Heart left ventricle (tissue), 16 donors: Measurements from ENCODE around the gene SIX5. TPM values are rescaled to one million over a fixed set of nuclear protein-coding genes. Genes with fewer than 3 reads are reported as not detected.

Experiments used
- ATAC-seq, 4 donors: fragments of 200-7000 bp; cut with Tn5 transposase; one replicate each; pipeline ENCODE4 v1.9.1; 2020 to 2022; ENCODE audit warnings: moderate library complexity in 4 of 4, mild to moderate bottlenecking in 3 of 4, moderate number of reproducible peaks in 1 of 4
- DNase-seq, 5 donors: peaks; one replicate each; pipeline ENCODE4 v3.0.0-alpha.2; 2020
- H3K27ac ChIP-seq, 12 donors: fragments of 200-600 bp; sonication (generic) in 4 of 12; one replicate each; pipeline versions ENCODE4 v1.5.0 to v1.8.0; 2016 to 2022; ENCODE audit warnings: mild to moderate bottlenecking in 2 of 12
- H3K27me3 ChIP-seq, 9 donors: fragments of 200-600 bp; sonication (generic) in 2 of 9; one replicate each; pipeline versions ENCODE4 v1.5.1 to v1.8.0; 2016 to 2022; ENCODE audit warnings: mild to moderate bottlenecking in 3 of 9
- H3K36me3 ChIP-seq, 9 donors: fragments of 200-600 bp; sonication (generic) in 2 of 9; one replicate each; pipeline versions ENCODE4 v1.5.0 to v1.8.0; 2018 to 2022; ENCODE audit warnings: mild to moderate bottlenecking in 2 of 9
- H3K4me1 ChIP-seq, 12 donors: fragments of 200-600 bp; sonication (generic) in 4 of 12; one replicate each; pipeline versions ENCODE4 v1.5.0 to v1.8.0; 2016 to 2022; ENCODE audit warnings: mild to moderate bottlenecking in 3 of 12
- H3K4me3 ChIP-seq, 12 donors: fragments of 200-600 bp; sonication (generic) in 4 of 12; one replicate each; pipeline versions ENCODE4 v1.5.0 to v1.8.0; 2017 to 2022; ENCODE audit warnings: mild to moderate bottlenecking in 9 of 12, moderate library complexity in 4 of 12
- H3K9me3 ChIP-seq, 12 donors: fragments of 200-600 bp; sonication (generic) in 4 of 12; one replicate each; pipeline versions ENCODE4 v1.5.0 to v1.8.0; 2016 to 2022; ENCODE audit warnings: mild to moderate bottlenecking in 1 of 12
- CTCF ChIP-seq, 12 donors: fragments of 200-600 bp; sonication (generic) in 4 of 12; IDR thresholded peaks; one replicate each; pipeline versions ENCODE4 v1.5.0 to v1.8.0; 2018 to 2022; ENCODE audit warnings: antibody characterized with exemption in 12 of 12, mild to moderate bottlenecking in 5 of 12
- POLR2A ChIP-seq, 2 donors: fragments of 450-650 bp; IDR thresholded peaks; one replicate each; pipeline ENCODE4 v1.6.1; 2017; ENCODE audit warnings: antibody characterized with exemption in 2 of 2, mild to moderate bottlenecking in 2 of 2, moderate library complexity in 2 of 2
- WGBS, 4 donors: extraction: QIAGEN DNeasy Blood & Tissue Kit in 2 of 4; methylation state at CpG; one replicate each; pipeline versions ENCODE4 v1.1.5 to v1.1.7; 2013 to 2018; 5-methylcytosine and 5-hydroxymethylcytosine counted together
- intact Hi-C, 10 donors: fragments of 100-400 bp; cut with DNase I; formaldehyde crosslinking; loops; one replicate each; pipeline versions ENCODE4 v1.11.1 to v1.14.2; 2022
- polyA plus RNA-seq, 2 donors: library from polyadenylated mRNA; stranded (reverse); fragments of 200-250 nt; gene quantifications; one replicate each; pipeline ENCODE4 v1.2.3, GENCODE V29; 2013
- total RNA-seq, 9 donors: library from RNA; depleted of rRNA in 2 of 9; stranded (reverse); fragments of >200 nt in 2 of 9; fragmentation: NEBNext Ultra II Directional in 3 of 9; extraction: Animal tissue kit (Norgen Biotek cat#: 25700) in 3 of 9; gene quantifications; one replicate each; pipeline versions ENCODE4 v1.1.0 to v1.2.4, GENCODE V29; 2016 to 2023
- donor health status: ischemic (EF 13 %, LVEDD 7.1; RV severe dilation, severe dysfunction).
- donor health status: healthy with polysubstance abuse.
- donor health status: DM: no; HTN: yes; CAD: no.
- donor health status: DM: no; HTN: no; CAD: no.
- donor health status: ischemic (EF 25% LVEDD 6.9; RV normal size, moderate dysfunction).
- donor health status: ischemic (EF 25% LVEDD 5.7; RV mildly dilated, moderate dysfunction).
- donor health status: healthy.
- donor health status: DM: yes; HTN: yes; CAD: no.
- donor health status: ischemic (EF 35%, LVEDD 5.7; RV mildly dilated, moderate dysfunction).
- donor health status: nonischemic (EF 11% LVEDD 7.7; RV severe dilation, severe dysfunction).
- donor health status: DM: yes; HTN: yes; CAD: no.
- donor health status: PGD.
- donor health status: ischemic (EF 29% LVEDD 5.4; RV normal size, mild dysfunction).
- donor health status: nonischemic (EF 23%, LVEDD 6.1; RV moderate dilation, normal function).

Gene SIX5
- total and polyA plus RNA-seq, 11 donors = 13.7 to 24.0 (median 21.9) TPM

GRCh38 chr19:45746866-45747265 is 22.2 kb downstream of the SIX5 start:
- ATAC-seq = no peak
- no peak for TF ChIP-seq POLR2A (IDR thresholded peaks at IDR 0.05)
- no peak for TF ChIP-seq CTCF (IDR thresholded peaks at IDR 0.05)
- Histone ChIP-seq H3K4me1 (no peaks in the 10 kb centered on the region), H3K9me3 (no peaks in the 10 kb centered on the region), H3K36me3 (no peaks in the 10 kb centered on the region), H3K27me3 (peaks cover 0 to 13% (median 0%) of the 10 kb centered on the region in 9 donors), H3K27ac (no peak overlapping the region), H3K4me3 (no peak overlapping the region)
- 56 to 68% (median 65%) methylated on average over 5 of the region's 5 CpGs for WGBS, 4 donors
- no peak for DNase-seq
- intact Hi-C loops = no loop called here

- Histone ChIP-seq H3K9me3 (no peaks in the 10 kb centered on the region), H3K27me3 (peaks cover 0 to 13% (median 0%) of the 10 kb centered on the region in 9 donors), H3K27ac (no peak overlapping the region), H3K4me1 (no peaks in the 10 kb centered on the region), H3K4me3 (no peak overlapping the region), H3K36me3 (no peaks in the 10 kb centered on the region)
- WGBS, 4 donors = 88 to 94% (median 92%) methylated on average over 6 of the region's 6 CpGs
- intact Hi-C loops = no loop called here
- ATAC-seq (no peak), DNase-seq (no peak)
- TF ChIP-seq CTCF (IDR thresholded peaks at IDR 0.05) (no peak), POLR2A (IDR thresholded peaks at IDR 0.05) (no peak)
These were observed 23.4 kb downstream of the SIX5 start for GRCh38 chr19:45745606-45746005.

- no peak for ATAC-seq
- no peaks in the 10 kb centered on the region for H3K36me3 ChIP-seq
- no peak overlapping the region for H3K4me3 ChIP-seq
- no peak overlapping the region for H3K27ac ChIP-seq
- H3K27me3 ChIP-seq = peaks cover 0 to 13% (median 0%) of the 10 kb centered on the region in 9 donors
- intact Hi-C loops = no loop called here
- DNase-seq = no peak
- peaks cover 0 to 8% (median 0%) of the 10 kb centered on the region in 12 donors for H3K4me1 ChIP-seq
- TF ChIP-seq CTCF (IDR thresholded peaks at IDR 0.05) (no peak), POLR2A (IDR thresholded peaks at IDR 0.05) (no peak)
- 77 to 89% (median 80%) methylated on average over 4 of the region's 4 CpGs for WGBS, 4 donors
- no peaks in the 10 kb centered on the region for H3K9me3 ChIP-seq
These were observed 26.1 kb downstream of the SIX5 start for GRCh38 chr19:45742969-45743368.

GRCh38 chr19:45739498-45740439 is 29.3 kb downstream of the SIX5 start:
- H3K27me3 ChIP-seq = peaks cover 0 to 5% (median 0%) of the 10 kb centered on the region in 9 donors
- H3K27ac ChIP-seq = no peak overlapping the region
- no peaks in the 10 kb centered on the region for H3K36me3 ChIP-seq
- ATAC-seq (no peak), DNase-seq (no peak)
- TF ChIP-seq CTCF (IDR thresholded peaks at IDR 0.05) (no peak), POLR2A (IDR thresholded peaks at IDR 0.05) (no peak)
- H3K4me1 ChIP-seq = peaks cover 0 to 8% (median 0%) of the 10 kb centered on the region in 12 donors
- intact Hi-C loops = no loop called here
- H3K4me3 ChIP-seq = no peak overlapping the region
- no peaks in the 10 kb centered on the region for H3K9me3 ChIP-seq
- 87 to 89% (median 88%) methylated on average over 10 of the region's 10 CpGs for WGBS, 4 donors
